Mucosa of descending colon (tissue), 3 donors: ENCODE results near the gene TMEM135. TPM values are rescaled to one million over a fixed set of nuclear protein-coding genes. Genes with fewer than 3 reads are reported as not detected.

Experiments
- ATAC-seq: fragments of 200-7000 bp; cut with Tn5 transposase; one replicate; pipeline ENCODE4 v1.9.1; 2020; ENCODE audit warnings: mild to moderate bottlenecking, moderate library complexity
- DNase-seq, 3 donors: peaks; one replicate each; pipeline ENCODE4 v3.0.0-alpha.2; 2020
- H3K36me3 ChIP-seq: fragments of 200-600 bp; one replicate; pipeline ENCODE4 v1.8.0; 2021; ENCODE audit warnings: low read depth, mild to moderate bottlenecking
- H3K4me1 ChIP-seq: fragments of 200-600 bp; one replicate; pipeline ENCODE4 v1.8.0; 2021; ENCODE audit warnings: low read depth, mild to moderate bottlenecking
- H3K4me3 ChIP-seq: fragments of 200-600 bp; one replicate; pipeline ENCODE4 v1.8.0; 2021; ENCODE audit warnings: mild to moderate bottlenecking
- H3K9me3 ChIP-seq: fragments of 200-600 bp; one replicate; pipeline ENCODE4 v1.8.0; 2021; ENCODE audit warnings: mild to moderate bottlenecking
- CTCF ChIP-seq: fragments of 200-600 bp; IDR thresholded peaks from one replicate; pipeline ENCODE4 v1.8.0; 2022; ENCODE audit warnings: antibody characterized with exemption, mild to moderate bottlenecking
- intact Hi-C, 2 donors: fragments of 100-400 bp; cut with DNase I in 1 of 2; cut with micrococcal nuclease in 1 of 2; formaldehyde crosslinking; loops; one replicate each; pipeline versions ENCODE4 v1.11.0 to v1.11.1; 2022; cut with DNase I, micrococcal nuclease
- total RNA-seq, 3 donors: library from RNA; stranded (reverse); fragmentation: NEBNext Ultra II Directional in 2 of 3; extraction: Animal tissue kit (Norgen Biotek cat#: 25700) in 2 of 3; gene quantifications; one replicate each; pipeline versions ENCODE4 v1.2.1 to v1.2.4, GENCODE V29; 2021 to 2023
- donor health status: DM: no; HTN: no; CAD: no; lungs with moderate emphysema.
- donor health status: DM: no; HTN: no; CAD: no.
- donor health status: DM: no; HTN: yes; CAD: no.

The TMEM135 gene
- total RNA-seq, 3 donors from 2014 or later: 32.8 to 37.6 (median 37.0) TPM

GRCh38 chr11:87232320-87232719 is 194.6 kb downstream of the TMEM135 start:
- DNase-seq (no peak), ATAC-seq (no peak)
- intact Hi-C loops: no loop called here
- Histone ChIP-seq H3K4me3 (no peak overlapping the region), H3K9me3 (peaks cover 11% of the 10 kb centered on the region), H3K36me3 (no peaks in the 10 kb centered on the region), H3K4me1 (no peaks in the 10 kb centered on the region)
- TF ChIP-seq CTCF: no peak

DNA sequence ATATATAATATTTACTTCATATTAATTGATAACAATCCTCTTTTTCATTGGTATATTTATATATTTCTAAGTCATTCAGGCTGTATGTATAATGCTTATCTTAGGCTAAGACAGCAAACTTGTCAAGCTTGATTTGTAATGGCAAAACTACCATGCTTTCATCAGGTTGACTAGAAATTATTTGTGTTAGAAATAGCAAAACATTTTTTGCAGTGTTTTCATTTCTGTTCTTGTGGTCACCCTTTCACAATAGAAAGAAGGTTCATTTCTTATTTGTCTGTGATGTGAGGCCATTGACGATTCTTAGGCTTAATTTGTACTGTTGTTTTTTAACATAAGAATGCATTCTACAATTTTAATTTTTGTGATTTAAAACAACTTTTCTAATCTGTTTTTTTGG is 197.6 kb downstream of the TMEM135 start:
- peaks cover 11% of the 10 kb centered on the region for H3K9me3 ChIP-seq
- ATAC-seq (no peak), DNase-seq (no peak)
- intact Hi-C loops: no loop called here
- no peak overlapping the region for H3K4me3 ChIP-seq
- H3K4me1 ChIP-seq: no peaks in the 10 kb centered on the region
- H3K36me3 ChIP-seq: no peaks in the 10 kb centered on the region
- no peak for TF ChIP-seq CTCF

DNA sequence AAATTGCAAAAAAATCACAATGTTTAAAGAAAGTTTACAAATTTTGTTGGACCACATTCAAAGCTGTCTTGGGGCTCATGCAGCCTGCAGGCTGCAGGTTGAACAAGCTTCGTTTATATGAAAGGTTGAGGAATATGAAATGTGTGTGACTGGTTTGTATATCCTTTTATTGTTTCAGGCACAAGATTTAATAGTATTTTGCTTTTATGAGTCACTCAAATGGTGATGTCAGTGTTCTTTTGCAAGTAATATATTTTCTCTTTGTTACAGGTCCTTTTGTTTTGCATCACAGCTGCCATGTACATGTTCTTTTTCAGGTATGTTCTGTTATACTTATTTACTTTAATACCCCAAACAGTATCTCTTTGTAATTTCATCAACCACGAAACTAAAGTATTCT is 198.6 kb downstream of the TMEM135 start:
- ATAC-seq: no peak

DNA sequence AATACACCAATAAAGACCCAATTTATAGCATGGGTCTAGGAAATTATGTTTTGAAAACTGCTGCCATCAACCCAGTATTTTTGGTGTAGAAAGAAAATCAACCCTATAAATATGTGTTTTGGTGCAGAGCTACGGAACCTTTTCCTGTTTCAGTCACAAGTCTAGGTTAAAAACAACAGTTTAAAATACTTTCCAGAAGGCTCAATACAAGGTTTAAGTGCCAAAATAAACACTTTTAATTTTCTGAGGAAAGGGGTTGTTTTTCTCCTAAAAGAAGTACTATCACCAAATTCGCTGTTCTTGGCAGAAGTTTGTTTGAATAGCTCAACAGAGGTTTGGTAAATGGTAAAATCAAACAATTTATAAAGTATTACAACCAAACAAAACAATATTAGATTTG is 201.3 kb downstream of the TMEM135 start:
- TF ChIP-seq CTCF: no peak
- ATAC-seq: no peak
- no peaks in the 10 kb centered on the region for H3K4me1 ChIP-seq
- H3K4me3 ChIP-seq: no peak overlapping the region
- intact Hi-C loops: no loop called here
- DNase-seq: no peak
- H3K36me3 ChIP-seq: no peaks in the 10 kb centered on the region
- no peaks in the 10 kb centered on the region for H3K9me3 ChIP-seq

More for the DNA sequence above, 198.6 kb downstream of the TMEM135 start:
- TF ChIP-seq CTCF: no peak
- Histone ChIP-seq H3K4me3 (no peak overlapping the region), H3K4me1 (no peaks in the 10 kb centered on the region), H3K36me3 (no peaks in the 10 kb centered on the region), H3K9me3 (peaks cover 11% of the 10 kb centered on the region)
- no peak for DNase-seq
- intact Hi-C loops: no loop called here

GRCh38 chr11:87239531-87239930 is 201.8 kb downstream of the TMEM135 start:
- no peaks in the 10 kb centered on the region for H3K4me1 ChIP-seq
- no peak for ATAC-seq
- H3K4me3 ChIP-seq: no peak overlapping the region
- no peaks in the 10 kb centered on the region for H3K36me3 ChIP-seq
- intact Hi-C loops: no loop called here
- no peak for TF ChIP-seq CTCF
- no peak for DNase-seq
- H3K9me3 ChIP-seq: no peaks in the 10 kb centered on the region

DNA sequence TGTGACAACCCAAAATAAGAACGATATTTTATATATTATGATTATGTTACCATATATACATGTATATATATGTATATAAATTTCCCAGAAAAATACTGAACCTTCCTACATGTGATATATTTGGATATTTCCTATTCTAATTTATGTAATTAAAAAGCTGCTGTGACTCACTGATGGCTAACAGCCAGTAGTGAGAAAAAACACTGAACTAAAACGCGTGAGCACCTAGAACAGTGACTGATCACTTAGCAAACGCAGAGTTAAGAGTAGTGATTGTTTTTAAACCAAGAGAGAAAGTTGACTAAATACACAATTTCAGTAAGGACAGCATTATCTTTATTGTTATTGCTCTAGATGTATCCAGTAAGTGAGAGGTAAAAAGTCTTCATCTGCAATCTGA is 213.8 kb downstream of the TMEM135 start:
- intact Hi-C loops: no loop called here
- H3K36me3 ChIP-seq: no peaks in the 10 kb centered on the region
- H3K4me3 ChIP-seq: no peak overlapping the region
- no peak for TF ChIP-seq CTCF
- ATAC-seq (no peak), DNase-seq (no peak)
- H3K9me3 ChIP-seq: no peaks in the 10 kb centered on the region
- H3K4me1 ChIP-seq: no peaks in the 10 kb centered on the region
